GM12873 (cell line): Measurements from ENCODE around the gene ABCG2.

Experiments used
- TF ChIP-seq, protein P1 (sequence below): IDR thresholded peaks from 2 replicates; pipeline ENCODE4 v1.5.1; 2012; ENCODE audit warnings: low read depth, mild to moderate bottlenecking, moderate library complexity, low read length, control low read depth; ENCODE audit not compliant: insufficient read depth; ENCODE audit errors: missing control alignments

ABCG2 gene

DNA sequence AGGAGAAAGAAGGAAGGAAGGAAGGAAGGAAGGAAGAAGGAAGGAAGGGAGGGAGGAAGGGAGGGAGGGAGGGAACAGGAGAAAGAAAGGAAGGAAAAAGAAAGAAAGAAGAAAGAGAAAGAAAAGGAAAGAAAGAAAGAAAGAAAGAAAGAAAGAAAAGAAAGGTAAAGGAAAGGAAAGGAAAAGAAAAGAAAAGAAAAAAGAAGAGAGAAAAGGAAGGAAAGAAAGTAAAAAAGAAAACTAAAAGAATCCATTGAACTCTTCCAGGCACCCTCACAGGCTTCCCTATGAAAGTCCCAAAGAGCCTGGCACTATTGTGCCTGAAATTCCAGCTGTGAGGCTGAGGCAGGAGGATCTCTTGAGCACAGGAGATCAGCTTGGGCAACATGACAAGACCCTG, 11.5 kb downstream of the ABCG2 start:
- TF ChIP-seq, protein P1, sequence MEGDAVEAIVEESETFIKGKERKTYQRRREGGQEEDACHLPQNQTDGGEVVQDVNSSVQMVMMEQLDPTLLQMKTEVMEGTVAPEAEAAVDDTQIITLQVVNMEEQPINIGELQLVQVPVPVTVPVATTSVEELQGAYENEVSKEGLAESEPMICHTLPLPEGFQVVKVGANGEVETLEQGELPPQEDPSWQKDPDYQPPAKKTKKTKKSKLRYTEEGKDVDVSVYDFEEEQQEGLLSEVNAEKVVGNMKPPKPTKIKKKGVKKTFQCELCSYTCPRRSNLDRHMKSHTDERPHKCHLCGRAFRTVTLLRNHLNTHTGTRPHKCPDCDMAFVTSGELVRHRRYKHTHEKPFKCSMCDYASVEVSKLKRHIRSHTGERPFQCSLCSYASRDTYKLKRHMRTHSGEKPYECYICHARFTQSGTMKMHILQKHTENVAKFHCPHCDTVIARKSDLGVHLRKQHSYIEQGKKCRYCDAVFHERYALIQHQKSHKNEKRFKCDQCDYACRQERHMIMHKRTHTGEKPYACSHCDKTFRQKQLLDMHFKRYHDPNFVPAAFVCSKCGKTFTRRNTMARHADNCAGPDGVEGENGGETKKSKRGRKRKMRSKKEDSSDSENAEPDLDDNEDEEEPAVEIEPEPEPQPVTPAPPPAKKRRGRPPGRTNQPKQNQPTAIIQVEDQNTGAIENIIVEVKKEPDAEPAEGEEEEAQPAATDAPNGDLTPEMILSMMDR: no peak

DNA sequence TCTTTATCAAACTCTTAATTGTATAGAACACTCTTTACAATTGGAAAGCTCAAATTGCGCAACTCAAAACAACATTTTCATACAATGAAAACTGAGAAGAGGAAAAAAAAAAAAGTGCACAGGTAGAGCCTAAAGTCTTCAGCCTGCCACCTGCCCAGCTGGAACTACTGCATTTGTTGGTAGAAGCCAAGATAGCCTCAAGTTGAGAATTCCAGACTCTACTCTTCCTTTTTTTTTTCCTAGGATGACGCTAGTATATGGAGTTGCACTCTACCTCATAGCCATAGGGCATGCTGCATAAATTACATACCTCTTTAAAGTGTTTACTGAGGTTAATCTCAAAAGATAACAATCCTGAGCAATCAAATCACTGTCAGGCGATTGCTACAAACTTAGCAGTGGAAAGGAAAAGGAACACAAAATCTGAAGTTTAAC, 13.6 kb downstream of the ABCG2 start:
- TF ChIP-seq, protein P1: no peak

- TF ChIP-seq, protein P1: no peak
These were observed 14.4 kb downstream of the ABCG2 start for GRCh38 chr4:88144048-88144447.

DNA sequence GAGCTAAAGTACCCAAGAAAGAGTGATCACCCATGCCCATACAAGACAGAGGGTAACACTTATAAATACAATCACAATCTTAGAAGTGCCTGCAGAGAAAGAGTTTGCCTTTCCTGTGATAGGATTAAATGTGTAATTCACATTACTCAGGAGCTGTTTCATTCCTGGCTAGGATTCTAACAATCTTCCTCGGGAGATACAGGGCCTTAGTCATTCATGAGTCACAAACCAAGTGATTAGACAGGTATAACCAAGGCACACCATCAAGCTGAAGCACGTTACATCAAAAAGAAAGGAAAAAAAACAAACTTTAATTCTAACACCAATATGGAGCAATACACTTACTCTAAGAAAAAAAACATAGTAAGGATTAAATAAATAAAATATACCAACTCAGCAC, 14.9 kb downstream of the ABCG2 start:
- TF ChIP-seq, protein P1: no peak

GRCh38 chr4:88138561-88138960, 19.9 kb downstream of the ABCG2 start:
- TF ChIP-seq, protein P1: no peak

- TF ChIP-seq, protein P1: no peak
These were observed 21.3 kb downstream of the ABCG2 start for GRCh38 chr4:88137112-88137511.

DNA sequence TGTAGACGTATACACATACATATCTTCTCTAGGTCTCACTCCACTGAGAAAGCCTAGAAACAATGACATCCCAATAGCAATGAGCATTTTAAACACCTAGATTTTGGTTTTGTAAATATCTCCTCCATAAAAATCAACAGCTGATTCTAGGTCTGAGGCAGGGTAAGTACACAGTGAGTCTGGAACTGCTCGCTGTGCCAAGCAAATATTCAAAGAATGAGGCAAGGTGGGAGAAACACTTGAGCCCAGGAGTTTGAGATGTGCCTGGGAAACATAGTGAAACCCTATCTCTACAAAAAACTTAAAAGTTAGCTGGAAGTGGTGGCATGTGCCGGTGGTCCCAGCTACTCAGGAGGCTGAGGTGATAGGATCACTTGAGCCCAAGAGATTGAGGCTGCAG, 22.2 kb downstream of the ABCG2 start:
- TF ChIP-seq, protein P1: no peak

DNA sequence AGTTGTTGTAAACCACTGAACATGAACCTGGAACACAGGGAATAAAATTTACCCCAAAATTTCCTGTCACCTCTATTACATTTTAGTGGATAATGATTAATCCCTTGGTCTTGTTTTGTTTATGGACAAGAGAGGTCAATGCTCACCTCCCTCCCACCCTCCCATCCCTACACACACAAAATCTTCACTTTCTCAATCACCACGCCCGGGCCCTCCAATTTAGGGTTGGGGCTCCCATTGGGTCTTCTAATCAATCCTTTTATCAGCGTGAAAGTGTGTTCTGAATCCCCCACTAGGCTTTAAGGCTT, 23.1 kb downstream of the ABCG2 start:
- TF ChIP-seq, protein P1: no peak
